ENCODE measurements around the gene DPM2.

DNA sequence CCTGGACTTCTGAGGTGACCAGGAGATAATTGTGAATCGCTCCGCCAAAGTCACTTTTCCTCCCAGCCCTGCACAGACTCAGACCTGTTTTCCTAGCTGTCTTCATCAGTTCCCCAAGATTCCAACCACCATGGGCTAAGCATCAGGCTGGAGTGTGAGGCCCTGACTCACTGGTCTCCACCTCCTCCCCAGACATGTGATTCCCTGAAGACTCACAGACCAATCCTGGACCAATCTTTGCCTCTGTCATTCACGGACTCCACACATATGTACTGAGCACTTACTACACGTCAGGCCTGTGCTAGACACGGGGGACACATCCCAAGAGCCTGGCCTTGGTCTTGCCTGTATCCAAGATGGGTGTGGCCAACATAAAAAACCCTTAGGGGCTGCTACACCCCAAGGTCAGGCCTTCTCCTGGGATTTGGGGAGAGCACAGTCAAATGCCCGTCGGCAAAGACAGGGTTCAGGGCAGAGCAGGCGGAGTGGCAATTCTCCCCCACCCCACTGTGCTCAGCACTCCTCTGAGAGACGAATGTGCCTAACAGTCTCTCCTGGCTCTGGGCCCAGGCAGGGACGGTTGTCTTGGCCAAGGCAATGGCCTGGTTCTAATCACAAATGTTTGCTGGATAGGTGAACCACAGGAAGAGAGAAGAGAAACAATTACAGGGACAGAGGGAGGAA, 31.2 kb upstream of the DPM2 start:
- TF ChIP-seq POLR2A (IDR thresholded peaks at IDR 0.05; ENCODE audit: low read depth, low read length): no peak
- no peak for TF ChIP-seq POLR2AphosphoS5 (IDR thresholded peaks at IDR 0.05; ENCODE audit: low read depth, low read length)
- TF ChIP-seq TAF1 (IDR thresholded peaks at IDR 0.05; ENCODE audit: borderline replicate concordance, low read depth, low read length): no peak
